ENCODE measurements around the gene IGFN1.

DNA sequence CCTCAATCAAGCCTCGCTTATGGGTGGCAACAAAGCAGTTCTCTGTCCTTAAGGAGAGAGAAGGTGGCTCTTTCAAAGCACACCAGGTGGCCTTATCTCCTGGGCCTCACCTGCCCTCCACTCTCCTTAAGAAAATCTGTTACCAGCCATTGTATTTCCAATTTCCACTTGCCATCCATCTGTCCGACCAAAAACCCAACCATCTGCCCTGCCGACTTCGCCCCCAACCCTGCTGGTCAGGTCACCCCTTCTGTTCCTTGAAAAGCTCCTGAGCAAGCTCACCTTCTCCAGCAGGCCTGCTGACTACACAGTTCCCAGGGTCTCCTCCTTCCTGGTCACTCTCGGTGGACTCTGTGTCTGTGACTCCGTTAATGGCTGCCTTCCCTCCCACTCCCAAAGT, 619 bp upstream of the IGFN1 start:
- TF ChIP-seq POLR2A (IDR thresholded peaks at IDR 0.05; ENCODE audit: low read length), result no peak
- no peak for TF ChIP-seq GATA1 (IDR thresholded peaks at IDR 0.05; ENCODE audit: low read depth, low read length)

Data from erythroblast (primary cell).